SK-MEL-5 (cell line): ENCODE measurements around the gene SLC44A1. TPM values are rescaled to one million over a fixed set of nuclear protein-coding genes. Genes with fewer than 3 reads are reported as not detected.
A peak's percentile ranks its signal among the peaks of the same experiment; 100 is the strongest.

Experiments used
- DNase-seq: peaks from one replicate; pipeline ENCODE4 v3.0.0-alpha.2; 2016; ENCODE audit warnings: low read depth, low spot score
- in situ Hi-C: cut with HindIII; loops from 2 replicates; pipeline ENCODE4 v1.10.0; 2016; ENCODE audit warnings: low sequenced_read_pairs, high pct_unique_total_duplicates, low pct_unique_long_range_greater_than_20kb
- total RNA-seq: library from RNA; depleted of rRNA; stranded (reverse); fragments of >200 nt; shearing (Covaris generic); gene quantifications from 2 replicates; pipeline ENCODE4 v1.2.3, GENCODE V29; 2014

SLC44A1 gene
- total RNA-seq, 1 experiment from 2014 or later = 141 TPM

- in situ Hi-C loops = no loop called here
- no peak for DNase-seq
Measured at GRCh38 chr9:105392531-105392930, 148.1 kb downstream of the SLC44A1 start.

- in situ Hi-C loops = no loop called here
- DNase-seq = peak; percentile 89
Measured at GRCh38 chr9:105393576-105394344, 149.3 kb downstream of the SLC44A1 start.

GRCh38 chr9:105396441-105396840, 152.0 kb downstream of the SLC44A1 start:
- in situ Hi-C loops = no loop called here
- no peak for DNase-seq

GRCh38 chr9:105396901-105397300, 152.4 kb downstream of the SLC44A1 start:
- in situ Hi-C loops = no loop called here

GRCh38 chr9:105399117-105399516, 154.7 kb downstream of the SLC44A1 start:
- DNase-seq = no peak
- in situ Hi-C loops = no loop called here

More at GRCh38 chr9:105396901-105397300, 152.4 kb downstream of the SLC44A1 start:
- DNase-seq = no peak

GRCh38 chr9:105401651-105402050, 157.2 kb downstream of the SLC44A1 start:
- peak; percentile 50 for DNase-seq
- in situ Hi-C loops = no loop called here

GRCh38 chr9:105403552-105404248, 159.2 kb downstream of the SLC44A1 start:
- no peak for DNase-seq

GRCh38 chr9:105405514-105406131, 161.2 kb downstream of the SLC44A1 start:
- DNase-seq = no peak
- in situ Hi-C loops = no loop called here

More at GRCh38 chr9:105403552-105404248, 159.2 kb downstream of the SLC44A1 start:
- in situ Hi-C loops = no loop called here

GRCh38 chr9:105406369-105406768, 161.9 kb downstream of the SLC44A1 start:
- in situ Hi-C loops = no loop called here
- DNase-seq = no peak

- DNase-seq = peak; percentile 95
- in situ Hi-C loops = no loop called here
Measured at GRCh38 chr9:105413525-105413924, 169.1 kb downstream of the SLC44A1 start.

GRCh38 chr9:105414947-105415661, 170.7 kb downstream of the SLC44A1 start:
- in situ Hi-C loops = no loop called here
- peak; percentile 76 for DNase-seq

- in situ Hi-C loops = no loop called here
- no peak for DNase-seq
Measured at GRCh38 chr9:105415662-105415980, 171.2 kb downstream of the SLC44A1 start.

- in situ Hi-C loops = no loop called here
Measured at GRCh38 chr9:105416840-105417239, 172.4 kb downstream of the SLC44A1 start.

GRCh38 chr9:105418588-105419500, 174.4 kb downstream of the SLC44A1 start:
- in situ Hi-C loops = no loop called here
- no peak for DNase-seq

More at GRCh38 chr9:105416840-105417239, 172.4 kb downstream of the SLC44A1 start:
- no peak for DNase-seq

- peak; percentile 56 for DNase-seq
- in situ Hi-C loops = no loop called here
Measured at GRCh38 chr9:105419816-105420597, 175.6 kb downstream of the SLC44A1 start.

GRCh38 chr9:105421154-105421553, 176.7 kb downstream of the SLC44A1 start:
- in situ Hi-C loops = no loop called here
- peak; percentile 22 for DNase-seq
